ENCODE measurements around the gene AFAP1L2. TPM values are rescaled to one million over a fixed set of nuclear protein-coding genes. Genes with fewer than 3 reads are reported as not detected.

Gene AFAP1L2, protein sequence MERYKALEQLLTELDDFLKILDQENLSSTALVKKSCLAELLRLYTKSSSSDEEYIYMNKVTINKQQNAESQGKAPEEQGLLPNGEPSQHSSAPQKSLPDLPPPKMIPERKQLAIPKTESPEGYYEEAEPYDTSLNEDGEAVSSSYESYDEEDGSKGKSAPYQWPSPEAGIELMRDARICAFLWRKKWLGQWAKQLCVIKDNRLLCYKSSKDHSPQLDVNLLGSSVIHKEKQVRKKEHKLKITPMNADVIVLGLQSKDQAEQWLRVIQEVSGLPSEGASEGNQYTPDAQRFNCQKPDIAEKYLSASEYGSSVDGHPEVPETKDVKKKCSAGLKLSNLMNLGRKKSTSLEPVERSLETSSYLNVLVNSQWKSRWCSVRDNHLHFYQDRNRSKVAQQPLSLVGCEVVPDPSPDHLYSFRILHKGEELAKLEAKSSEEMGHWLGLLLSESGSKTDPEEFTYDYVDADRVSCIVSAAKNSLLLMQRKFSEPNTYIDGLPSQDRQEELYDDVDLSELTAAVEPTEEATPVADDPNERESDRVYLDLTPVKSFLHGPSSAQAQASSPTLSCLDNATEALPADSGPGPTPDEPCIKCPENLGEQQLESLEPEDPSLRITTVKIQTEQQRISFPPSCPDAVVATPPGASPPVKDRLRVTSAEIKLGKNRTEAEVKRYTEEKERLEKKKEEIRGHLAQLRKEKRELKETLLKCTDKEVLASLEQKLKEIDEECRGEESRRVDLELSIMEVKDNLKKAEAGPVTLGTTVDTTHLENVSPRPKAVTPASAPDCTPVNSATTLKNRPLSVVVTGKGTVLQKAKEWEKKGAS
- total RNA-seq, result 3.1 and 3.5 TPM in 2 replicates

DNA sequence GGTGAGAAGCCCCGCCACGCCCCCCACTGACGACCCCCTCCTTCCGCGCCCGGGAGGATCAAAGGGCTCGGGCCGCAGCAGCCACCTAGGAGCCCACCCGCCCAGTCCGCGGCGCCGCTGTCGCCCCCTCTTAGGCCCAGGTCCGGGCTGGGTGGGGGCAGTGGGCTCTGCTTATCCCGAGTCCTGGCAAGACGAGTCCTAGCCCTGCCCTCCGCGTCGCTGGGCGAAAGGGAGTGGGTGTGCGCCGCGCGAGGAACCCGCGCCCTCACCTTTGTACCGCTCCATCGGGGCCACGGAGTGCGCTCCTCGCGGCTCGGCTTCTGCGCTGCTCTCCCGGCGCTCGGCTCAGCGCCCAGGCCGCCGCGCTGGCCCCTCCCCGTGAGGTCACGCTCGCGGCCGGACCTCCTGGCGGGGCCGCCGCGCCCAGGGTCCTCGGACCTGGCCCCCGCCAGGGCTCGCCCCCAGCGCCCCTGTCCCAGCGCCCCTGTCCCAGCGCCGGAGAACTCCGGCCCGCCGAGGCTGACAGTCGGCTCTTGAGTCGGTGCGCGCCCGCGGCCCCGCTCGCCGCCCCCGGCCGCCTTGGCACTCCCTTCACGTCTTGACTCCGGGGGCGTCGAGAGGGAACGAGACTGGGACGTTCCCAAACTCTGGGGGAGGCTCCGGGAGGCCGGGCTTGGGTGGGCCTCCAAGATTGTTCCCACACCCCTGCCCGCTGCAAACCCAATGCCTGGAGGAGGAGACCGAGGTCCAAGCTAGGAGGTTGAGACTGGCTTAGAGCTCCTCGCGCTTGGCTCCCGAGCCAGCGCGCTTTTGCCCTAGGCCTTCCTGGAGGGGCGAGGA is at the start of gene AFAP1L2:
Gene AFAP1L2, minus strand, starts transcription at position 332 of the 840 bp plus-strand sequence. Its CDS starts 47 bp downstream, at position 285.

Other genes starting within 250 kb of the AFAP1L2 start
- 8.2 and 13.4 TPM in 2 replicates for gene CCDC186, start 230.3 kb downstream of the AFAP1L2 start, total RNA-seq
- gene TDRD1, start 225.1 kb downstream of the AFAP1L2 start, total RNA-seq, result 1.2 and 1.7 TPM in 2 replicates
- gene VWA2, start 165.2 kb downstream of the AFAP1L2 start, total RNA-seq, result 0.06 and 0.15 TPM in 2 replicates